CD4-positive, alpha-beta T cell treated with Interferon gamma for 1 hour (primary cell): ENCODE results near the gene TC2N.
"Not testable (repeated sequence)": the region's sequence is repeated elsewhere in the genome, so short reads cannot be mapped to it uniquely, and the experiment has no call there.

Experiments used
- DNase-seq: peaks from one replicate; pipeline ENCODE4 v3.0.0-alpha.2; 2020

Gene TC2N

DNA sequence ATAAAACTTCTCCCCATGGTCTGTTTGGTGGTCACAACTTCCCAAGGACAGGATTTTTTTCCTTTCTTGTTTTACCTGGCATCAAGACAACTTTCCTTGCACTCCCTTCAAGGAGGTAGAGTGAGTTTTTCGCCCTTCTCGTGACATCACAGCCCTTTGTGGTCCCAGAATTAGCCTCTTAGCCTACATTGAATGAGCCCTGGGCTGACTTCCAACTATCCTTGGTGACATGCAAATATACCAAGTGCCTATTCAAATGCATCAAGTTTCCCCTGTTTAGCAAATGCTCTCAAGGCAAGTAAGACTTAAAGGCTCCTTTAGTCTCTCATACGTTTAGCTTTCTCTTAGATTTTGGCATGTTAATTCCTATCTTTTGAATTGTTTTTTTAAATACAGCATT is 36.6 kb downstream of the TC2N start:
- no peak for DNase-seq

DNA sequence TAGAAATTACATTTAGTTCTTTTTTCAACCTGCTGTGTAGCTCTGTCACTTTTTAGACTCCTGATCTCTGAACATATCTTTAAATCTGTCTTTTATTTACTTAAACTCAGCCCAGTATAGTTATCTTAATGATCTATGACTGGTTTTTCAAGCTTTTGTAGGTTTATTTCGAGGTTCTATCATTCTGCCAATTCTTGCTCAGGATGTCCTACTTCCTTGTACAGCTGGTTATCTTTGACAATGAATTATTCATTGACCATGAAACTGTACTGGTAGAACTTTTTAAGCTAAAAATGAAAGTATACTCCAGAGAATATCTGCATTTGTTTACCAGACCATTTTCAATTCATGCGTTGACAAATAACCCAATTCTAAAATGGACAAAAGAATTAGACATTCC is 37.8 kb downstream of the TC2N start:
- no peak for DNase-seq

GRCh38 chr14:91827746-91828145 is 39.6 kb downstream of the TC2N start:
- no peak for DNase-seq

- no peak for DNase-seq
These were observed 49.6 kb downstream of the TC2N start for GRCh38 chr14:91817566-91818325.

GRCh38 chr14:91814317-91814716 is 53.0 kb downstream of the TC2N start:
- no peak for DNase-seq

DNA sequence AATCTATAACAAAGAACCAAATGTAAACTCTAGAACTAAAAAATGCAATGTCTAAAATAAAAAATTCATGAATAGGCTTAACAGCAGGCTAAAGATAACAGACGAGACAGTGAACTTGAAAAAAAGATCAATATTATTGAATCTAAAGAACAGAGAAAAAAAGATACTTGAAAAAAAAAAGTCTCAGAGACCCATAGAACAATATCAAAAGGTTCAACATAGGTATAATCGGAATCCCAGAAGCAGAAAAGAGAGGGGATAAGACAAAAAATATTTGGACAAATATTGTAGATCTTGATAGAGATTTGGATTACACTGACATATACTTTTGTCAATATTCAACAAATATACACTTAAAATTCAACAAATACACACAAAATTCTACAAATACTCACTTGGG is 56.6 kb downstream of the TC2N start:
- no peak for DNase-seq

- no peak for DNase-seq
These were observed 60.6 kb downstream of the TC2N start for GRCh38 chr14:91806716-91807115.

- DNase-seq: not testable (repeated sequence)
These were observed 61.2 kb downstream of the TC2N start for GRCh38 chr14:91806094-91806493.

GRCh38 chr14:91805659-91806058 is 61.7 kb downstream of the TC2N start:
- no peak for DNase-seq

- DNase-seq: no peak
These were observed 66.0 kb downstream of the TC2N start for GRCh38 chr14:91801358-91801757.

DNA sequence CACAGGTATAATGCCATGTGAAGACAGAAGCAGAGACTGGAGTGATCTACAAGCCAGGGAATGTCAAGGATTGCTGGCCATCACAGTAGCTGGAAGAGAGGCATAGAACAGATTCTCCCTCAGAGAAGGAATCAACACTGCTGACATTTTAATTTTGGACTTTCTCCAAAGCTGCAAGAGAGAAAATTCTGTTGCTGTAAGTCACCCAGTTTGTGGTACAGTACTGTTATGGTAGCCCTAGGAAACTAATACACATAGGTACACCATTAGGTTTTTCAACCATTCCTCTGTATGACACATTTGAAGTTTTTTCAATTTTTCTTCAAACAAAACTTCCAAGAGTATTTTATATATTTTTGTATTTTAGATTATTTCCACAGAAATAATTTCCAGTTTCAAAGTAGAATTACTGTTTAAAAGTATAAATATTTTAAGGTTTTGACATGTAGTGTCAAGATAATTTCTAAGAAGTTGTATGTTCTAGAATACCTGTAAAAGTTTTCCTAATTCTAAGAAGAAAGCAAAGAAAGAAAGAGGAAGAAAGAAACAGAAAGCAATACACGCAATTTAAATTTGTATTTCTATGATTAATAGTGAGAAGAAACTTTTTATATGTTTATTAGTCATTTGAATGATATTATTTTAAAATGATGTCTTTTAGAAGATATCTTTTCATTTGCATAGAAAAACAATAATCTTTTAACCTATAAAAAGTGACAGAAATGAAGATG is 70.6 kb downstream of the TC2N start:
- no peak for DNase-seq

DNA sequence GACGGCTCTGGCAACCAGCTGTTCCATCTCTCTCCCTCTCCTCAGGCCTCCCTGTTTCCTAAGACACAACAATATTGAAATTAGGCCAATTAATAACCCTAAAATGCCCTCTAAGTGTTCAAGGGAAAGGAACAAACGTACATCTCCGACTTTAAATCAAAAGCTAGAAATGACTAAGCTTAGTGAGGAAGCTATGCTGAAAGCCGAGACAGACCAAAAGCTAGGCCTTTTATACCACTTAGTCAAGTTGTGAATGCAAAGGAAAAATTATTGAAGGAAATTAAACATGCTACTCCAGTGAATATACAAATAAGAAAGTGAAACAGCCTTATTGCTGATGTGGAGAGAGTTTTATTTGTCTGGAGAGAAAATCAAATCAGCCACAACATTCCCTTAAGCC is 73.6 kb downstream of the TC2N start:
- no peak for DNase-seq

DNA sequence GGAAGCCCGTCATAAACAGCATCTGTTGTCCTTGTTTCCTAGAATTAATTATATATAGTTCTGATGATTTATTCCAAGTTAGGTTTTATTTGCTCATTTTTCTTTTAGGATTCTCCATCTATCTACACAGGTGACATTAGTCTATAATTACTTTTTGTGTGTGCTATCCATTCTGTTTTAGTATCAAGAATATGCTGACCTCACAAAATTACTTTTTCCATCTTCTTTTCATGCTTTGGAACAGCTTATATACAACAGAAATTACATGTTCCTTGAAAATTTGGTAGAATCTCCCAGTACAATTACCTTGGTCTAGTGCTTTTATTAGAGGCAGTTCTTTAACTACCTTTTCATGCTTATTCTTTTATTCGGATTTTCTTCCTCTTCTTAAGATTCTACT is 81.1 kb downstream of the TC2N start:
- no peak for DNase-seq

DNA sequence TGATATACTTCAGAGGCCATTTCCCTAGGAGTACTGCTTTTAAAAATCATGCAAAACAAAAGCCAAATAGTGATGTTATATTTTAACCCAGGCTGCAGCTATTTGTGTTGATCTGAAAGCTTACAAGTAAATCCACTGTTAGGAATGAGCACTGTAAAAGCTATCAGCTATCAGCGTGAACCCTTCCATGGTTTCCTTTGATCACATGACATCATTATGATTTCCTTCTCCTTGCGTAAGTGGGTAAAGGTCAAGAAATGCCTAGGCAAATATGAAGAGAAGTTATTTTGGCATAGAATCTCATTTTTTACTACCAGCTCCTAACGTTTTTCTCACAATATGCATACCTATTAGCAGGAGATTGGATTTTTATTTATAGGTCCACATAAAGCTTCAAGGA is 86.9 kb downstream of the TC2N start:
- DNase-seq: no peak

- DNase-seq: no peak
These were observed 89.1 kb downstream of the TC2N start for GRCh38 chr14:91778217-91778616.

DNA sequence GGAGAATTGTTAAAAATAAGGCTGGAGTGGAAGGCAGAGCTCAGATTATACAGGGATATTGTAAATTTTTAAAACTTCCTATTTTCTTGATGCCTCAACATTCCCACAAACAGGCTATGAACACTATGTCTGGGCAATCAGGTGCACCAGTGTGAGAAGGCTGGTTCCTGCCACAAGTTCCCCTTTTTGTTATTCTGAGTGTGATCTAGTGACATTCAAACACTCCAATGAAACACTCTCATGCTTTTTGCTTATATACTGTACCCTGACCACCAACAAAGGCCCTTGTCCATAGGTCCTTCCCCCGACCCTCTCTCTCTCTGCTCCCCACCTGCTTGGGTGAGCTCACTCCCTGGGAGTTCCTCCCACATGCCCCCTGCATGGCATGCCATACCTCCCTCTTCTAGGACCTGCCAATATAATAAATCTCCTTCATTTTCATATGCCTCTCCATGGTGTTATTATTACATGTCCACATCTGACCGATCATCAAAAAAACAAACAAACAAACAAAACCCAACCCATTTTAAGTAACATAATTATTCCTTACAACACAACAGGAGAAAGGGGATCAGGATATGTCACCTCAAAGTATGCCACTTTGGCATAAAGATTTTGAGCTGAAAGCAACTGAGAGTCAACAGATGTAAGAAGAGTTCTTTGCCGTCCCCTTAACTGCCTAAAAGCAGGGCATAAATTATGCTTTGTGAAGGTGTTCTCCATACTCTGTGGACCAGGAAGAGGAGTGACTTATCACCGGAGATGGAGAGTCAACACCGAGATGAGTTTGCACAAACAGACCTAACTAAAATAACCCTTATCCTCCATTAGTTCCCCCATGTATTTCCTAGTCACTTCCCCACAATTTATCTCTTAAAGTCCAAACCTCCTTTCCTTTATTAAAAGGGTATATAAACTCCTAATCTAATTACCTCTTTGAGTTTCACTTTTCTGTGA is 92.9 kb downstream of the TC2N start:
- no peak for DNase-seq

DNA sequence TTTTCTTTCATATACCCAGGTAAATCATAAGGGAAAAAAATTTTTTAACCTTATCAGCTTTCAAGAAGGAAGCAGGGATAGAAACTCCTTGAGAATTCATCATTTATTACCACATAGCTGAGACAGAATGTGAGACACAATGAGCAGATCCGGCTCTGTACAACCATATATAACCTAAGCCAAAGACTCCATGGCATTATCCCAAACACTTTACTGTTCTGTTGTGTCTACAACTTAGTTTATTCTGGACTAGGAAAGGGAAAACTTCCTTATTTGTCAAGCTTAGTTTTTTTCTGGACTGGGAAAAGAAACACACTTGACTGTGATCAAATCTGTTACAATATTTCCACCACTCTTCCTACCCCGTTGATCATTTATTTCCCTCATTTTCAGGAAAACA is 97.2 kb downstream of the TC2N start:
- no peak for DNase-seq

DNA sequence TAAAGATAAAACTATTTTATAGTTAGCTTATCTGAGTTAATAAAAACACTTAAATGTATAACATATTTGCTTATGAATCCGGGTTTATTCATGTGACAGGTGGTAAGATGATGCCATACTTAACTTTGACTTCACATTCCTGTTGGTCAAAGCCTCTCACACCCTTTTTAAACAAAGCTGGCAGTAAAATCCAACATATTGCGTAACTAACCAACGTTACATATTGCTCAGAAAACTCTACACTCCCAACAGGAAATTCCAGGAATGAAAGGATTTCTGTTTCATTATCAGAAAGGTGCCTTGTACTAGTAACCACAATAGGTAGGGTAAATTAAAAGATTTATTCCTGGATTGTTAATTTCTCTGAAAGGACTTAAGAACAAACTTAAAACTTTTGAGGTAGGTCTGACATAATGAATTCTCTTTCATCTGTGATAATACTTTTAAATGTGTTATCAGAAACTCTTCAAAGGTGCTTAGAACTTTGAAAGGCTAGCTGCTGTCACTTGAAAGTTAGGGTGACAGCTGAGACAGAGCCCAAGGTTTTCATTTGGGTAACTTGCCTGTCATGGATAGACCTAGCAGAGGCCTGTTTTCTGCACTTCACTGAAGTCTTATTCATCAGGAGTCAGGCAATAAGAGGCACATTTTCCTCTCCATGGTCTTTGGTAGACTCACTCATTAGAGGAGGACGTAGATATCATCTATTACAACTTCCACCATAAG is 111.6 kb downstream of the TC2N start:
- no peak for DNase-seq

- no peak for DNase-seq
These were observed 112.5 kb downstream of the TC2N start for GRCh38 chr14:91754819-91755218.

DNA sequence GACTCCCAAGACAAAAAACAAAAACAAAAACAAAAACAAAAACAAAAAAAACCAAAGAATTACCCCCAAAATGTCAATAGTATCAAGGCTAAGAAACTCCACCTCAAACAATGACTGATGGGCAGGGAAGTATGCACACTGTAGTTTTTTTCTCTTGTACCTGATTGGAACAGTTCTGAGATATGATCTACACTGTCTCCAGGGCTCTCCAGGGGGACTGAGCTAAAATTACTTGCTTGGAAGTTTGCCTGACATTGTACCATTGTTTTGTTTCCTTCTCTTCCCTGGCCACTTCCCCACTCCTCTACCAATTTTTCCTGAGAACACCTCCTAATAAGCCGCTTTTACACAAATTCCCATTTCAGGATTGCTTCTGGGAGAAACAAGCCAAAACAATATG is 113.2 kb downstream of the TC2N start:
- DNase-seq: no peak

- no peak for DNase-seq
These were observed 113.7 kb downstream of the TC2N start for GRCh38 chr14:91753501-91754128.

DNA sequence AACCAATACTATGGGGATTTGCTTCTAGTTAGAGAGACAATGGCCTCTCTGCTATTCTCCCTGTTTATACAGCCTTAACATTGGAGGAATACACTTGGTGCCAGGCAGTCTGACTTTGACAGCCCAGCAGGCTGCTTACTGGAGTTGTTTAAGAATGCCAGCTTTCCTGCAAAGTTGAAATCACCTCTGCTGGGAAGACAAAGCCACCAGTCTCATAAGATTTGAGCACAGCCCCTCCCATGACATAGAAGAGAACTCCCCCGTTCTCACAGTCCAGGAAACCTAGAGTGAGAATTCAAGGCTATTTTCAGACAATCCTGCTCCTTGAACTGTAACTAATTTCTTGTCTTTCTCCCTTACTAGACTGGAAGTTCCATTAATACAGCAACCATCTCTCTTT is 114.4 kb downstream of the TC2N start:
- DNase-seq: no peak
